B cell (primary cell): ENCODE results near the gene FCRL6. TPM values are rescaled to one million over a fixed set of nuclear protein-coding genes. Genes with fewer than 3 reads are reported as not detected.

Experiments used
- ATAC-seq: fragments of 200-7000 bp; cut with Tn5 transposase; one replicate; pipeline ENCODE4 v1.10.0; 2021; ENCODE audit warnings: low read depth, mild to moderate bottlenecking, moderate number of reproducible peaks, moderate library complexity
- CTCF ChIA-PET: fragments of 350-600 bp; sonication (Branson Sonifier 250); formaldehyde crosslinking; loops from one replicate; lab custom pipeline; 2021; ENCODE audit warnings: antibody characterized with exemption, inconsistent platforms; lab: Charles Lee
- POLR2A ChIA-PET: fragments of 350-600 bp; sonication (Branson Sonifier 250); formaldehyde crosslinking; loops from one replicate; lab custom pipeline; 2021; ENCODE audit warnings: antibody characterized with exemption; lab: Charles Lee
- DNase-seq: peaks from one replicate; pipeline ENCODE4 v3.0.0; 2013
- H2AFZ ChIP-seq: 2 replicates; pipeline ENCODE4 v1.6.1; 2012; ENCODE audit warnings: mild to moderate bottlenecking, low read depth, low read length; ENCODE audit not compliant: insufficient read depth, poor library complexity, severe bottlenecking
- H3K27ac ChIP-seq, 2 donors: 1 replicate in 1 of 2; 2 replicates in 1 of 2; pipeline ENCODE4 v1.5.1; 2012 to 2013; ENCODE audit warnings: low read length in 2 of 2, mild to moderate bottlenecking in 2 of 2, moderate library complexity in 1 of 2
- H3K27me3 ChIP-seq, 4 experiments: fragments of 200-600 bp in 1 of 4; sonication (generic) in 1 of 4; replicated peaks in 1 of 4; 1 replicate in 2 of 4; 2 replicates in 2 of 4; pipeline versions ENCODE4 v1.6.1 to v1.7.0; 2013 to 2016; ENCODE audit warnings: low read length in 3 of 4, mild to moderate bottlenecking in 2 of 4, mixed read lengths in 1 of 4, moderate library complexity in 1 of 4; ENCODE audit not compliant: insufficient read depth in 4 of 4, control insufficient read depth in 3 of 4; ENCODE audit errors: control extremely low read depth in 1 of 4
- H3K36me3 ChIP-seq, 2 experiments: replicated peaks in 1 of 2; 1 replicate in 1 of 2; 2 replicates in 1 of 2; pipeline versions ENCODE4 v1.6.1 to v1.7.1; 2013; ENCODE audit warnings: low read length in 1 of 2; ENCODE audit not compliant: insufficient read depth in 2 of 2, control insufficient read depth in 1 of 2; ENCODE audit errors: control extremely low read depth in 1 of 2, extremely low read depth in 1 of 2
- H3K4me1 ChIP-seq, 2 donors: fragments of 200-600 bp in 1 of 2; sonication (generic) in 1 of 2; 1 replicate in 1 of 2; 2 replicates in 1 of 2; pipeline versions ENCODE4 v1.5.1 to v1.6.1; 2013 to 2017; ENCODE audit warnings: low read length in 2 of 2; ENCODE audit not compliant: control insufficient read depth in 2 of 2, insufficient read depth in 2 of 2
- H3K4me2 ChIP-seq: replicated peaks from 2 replicates; pipeline ENCODE3; 2012; ENCODE audit warnings: mild to moderate bottlenecking, low read depth, low read length; ENCODE audit not compliant: poor library complexity, severe bottlenecking
- H3K4me3 ChIP-seq, 5 experiments: fragments of 200-600 bp in 1 of 5; sonication (generic) in 1 of 5; 1 replicate in 3 of 5; 2 replicates in 2 of 5; pipeline versions ENCODE4 v1.5.1 to v1.7.0; 2011 to 2016; ENCODE audit warnings: low read length in 4 of 5, mild to moderate bottlenecking in 4 of 5, low read depth in 2 of 5, control low read depth in 1 of 5, moderate library complexity in 1 of 5; ENCODE audit not compliant: insufficient read depth in 1 of 5; ENCODE audit errors: control extremely low read depth in 1 of 5, extremely low read depth in 1 of 5
- H3K79me2 ChIP-seq: fragments of 200-600 bp; sonication (generic); one replicate; pipeline ENCODE4 v1.6.0; 2016; ENCODE audit warnings: low read length; ENCODE audit not compliant: control insufficient read depth, insufficient read depth
- H3K9ac ChIP-seq: fragments of 200-600 bp; sonication (generic); 2 replicates; pipeline ENCODE4 v1.6.1; 2017; ENCODE audit warnings: mild to moderate bottlenecking, low read length, moderate library complexity
- H3K9me3 ChIP-seq, 3 donors: one replicate each; pipeline versions ENCODE4 v1.6.1 to v1.7.1; 2013; ENCODE audit warnings: low read length in 2 of 3; ENCODE audit not compliant: control insufficient read depth in 2 of 3, insufficient read depth in 1 of 3; ENCODE audit errors: control extremely low read depth in 1 of 3
- H4K20me1 ChIP-seq: 2 replicates; pipeline ENCODE4 v1.6.0; 2012; ENCODE audit warnings: mild to moderate bottlenecking, low read length; ENCODE audit not compliant: insufficient read depth, control insufficient read depth, poor library complexity, severe bottlenecking
- H3K27ac Mint-ChIP-seq: one replicate; pipeline ENCODE4 v1.8.0; 2021; ENCODE audit warnings: mixed read lengths
- H3K27me3 Mint-ChIP-seq: one replicate; pipeline ENCODE4 v1.8.0; 2021; ENCODE audit warnings: mixed read lengths
- H3K4me1 Mint-ChIP-seq: one replicate; pipeline ENCODE4 v1.8.0; 2021; ENCODE audit warnings: mixed read lengths
- H3K4me3 Mint-ChIP-seq: one replicate; pipeline ENCODE4 v1.8.0; 2021; ENCODE audit warnings: mixed read lengths
- H3K9me3 Mint-ChIP-seq: one replicate; pipeline ENCODE4 v1.8.0; 2022; ENCODE audit warnings: mixed read lengths; ENCODE audit not compliant: insufficient read depth
- CTCF ChIP-seq: fragments of 200-600 bp; IDR thresholded peaks from one replicate; pipeline ENCODE4 v1.8.0; 2022; ENCODE audit warnings: antibody characterized with exemption, mild to moderate bottlenecking
- EZH2 ChIP-seq: IDR thresholded peaks from 2 replicates; pipeline ENCODE4 v1.6.1; 2012; ENCODE audit warnings: borderline replicate concordance, low read depth, mild to moderate bottlenecking, moderate library complexity, low read length; ENCODE audit not compliant: insufficient read depth, poor library complexity, severe bottlenecking
- WGBS: methylation state at CpG from one replicate; pipeline ENCODE4 v1.1.5; 2013; ENCODE audit warnings: missing lambda C conversion rate; ENCODE audit not compliant: insufficient coverage; 5-methylcytosine and 5-hydroxymethylcytosine counted together
- intact Hi-C: fragments of 100-400 bp; cut with micrococcal nuclease; formaldehyde crosslinking; loops from one replicate; pipeline ENCODE4 v1.10.0; 2022
- polyA plus RNA-seq: library from polyadenylated mRNA; depleted of rRNA; stranded (reverse); fragments of >200 nt; gene quantifications from 2 replicates; pipeline ENCODE4 v1.2.3, GENCODE V29; 2012
- total RNA-seq, 2 donors: library from RNA; stranded (reverse); fragments of 120-200 nt in 1 of 2; gene quantifications; 1 replicate in 1 of 2; 2 replicates in 1 of 2; pipeline versions ENCODE4 v1.2.3 to v1.2.4, GENCODE V29; 2013 to 2022

Gene FCRL6
- total and polyA plus RNA-seq, 2 donors (not counting 1 experiment from before 2014, with no cell fraction given), result 0.81 TPM; not detected in 1

- ChIA-PET POLR2A (no interaction called here), CTCF (interaction anchor here (1.1 to 1.2 kb wide), 2 partner anchors 51 to 53 kb away, joined by 3 to 4 read pairs; no protein-coding TSS in a partner anchor)
- no peaks in the 10 kb centered on the region for H3K36me3 ChIP-seq
Measured at GRCh38 chr1:159839116-159839849, 37.1 kb downstream of the FCRL6 start.

More at GRCh38 chr1:159839116-159839849, 37.1 kb downstream of the FCRL6 start:
- Mint-ChIP-seq H3K9me3 (no peaks in the 10 kb centered on the region), H3K4me1 (peaks cover 4% of the 10 kb centered on the region), H3K27ac (no peak overlapping the region), H3K4me3 (no peak overlapping the region), H3K27me3 (peaks cover 12% of the 10 kb centered on the region)
- H3K4me3 ChIP-seq, result no peak overlapping the region
- H3K4me2 ChIP-seq, result no peak overlapping the region
- no peaks in the 10 kb centered on the region for H3K79me2 ChIP-seq
- no peak for TF ChIP-seq EZH2
- no peak for TF ChIP-seq CTCF
- peaks cover 0 to 6% (median 1%) of the 10 kb centered on the region in 4 experiments for H3K27me3 ChIP-seq
- H4K20me1 ChIP-seq, result no peaks in the 10 kb centered on the region
- H3K9ac ChIP-seq, result no peak overlapping the region
- no peaks in the 10 kb centered on the region for H3K4me1 ChIP-seq
- intact Hi-C loops, result no loop called here
- no peak overlapping the region for H2AFZ ChIP-seq
- H3K9me3 ChIP-seq, result no peaks in the 10 kb centered on the region
- WGBS, result 66% methylated on average over 5 of the region's 5 CpGs
- H3K27ac ChIP-seq, result no peak overlapping the region
- ATAC-seq, result no peak
- no peak for DNase-seq
